Astrocyte of the spinal cord (primary cell): ENCODE results near the gene ATP6V0D1.

Experiments
- DNase-seq: peaks from one replicate; pipeline ENCODE4 v3.0.0; 2011; ENCODE audit warnings: low read depth, low spot score
- H3K4me3 ChIP-seq: 2 replicates; pipeline ENCODE4 v1.5.1; 2011; ENCODE audit warnings: low read depth, mild to moderate bottlenecking, low read length, moderate library complexity
- in situ Hi-C: cut with HindIII; loops from 2 replicates; pipeline ENCODE4 v1.10.0; 2017; ENCODE audit warnings: low sequenced_read_pairs
- TF ChIP-seq, protein P1 (sequence below): IDR thresholded peaks from 2 replicates; pipeline ENCODE4 v1.5.1; 2012; ENCODE audit warnings: low read depth, mild to moderate bottlenecking, low read length, inconsistent platforms

ATP6V0D1 gene

DNA sequence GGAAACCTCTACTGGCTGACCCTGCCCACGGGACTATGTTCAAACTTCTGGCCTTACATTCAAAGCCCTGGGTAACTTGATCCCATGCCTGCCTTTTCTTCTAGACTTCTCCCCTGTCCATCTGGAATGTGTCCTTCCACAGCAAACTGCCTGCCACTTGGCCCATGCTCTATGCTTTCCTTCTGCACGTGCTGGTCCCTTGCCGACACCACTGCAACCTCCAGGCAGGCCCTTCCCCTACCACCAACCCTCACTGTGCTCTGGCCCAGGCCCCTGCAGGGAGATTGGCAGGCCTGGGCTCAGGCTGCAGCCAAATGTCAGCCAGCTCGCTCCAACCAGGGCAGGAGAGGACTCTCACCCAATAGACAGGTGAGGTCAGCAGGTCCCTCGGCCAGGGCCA, 39.0 kb downstream of the ATP6V0D1 start:
- no peak for DNase-seq
- TF ChIP-seq, protein P1, sequence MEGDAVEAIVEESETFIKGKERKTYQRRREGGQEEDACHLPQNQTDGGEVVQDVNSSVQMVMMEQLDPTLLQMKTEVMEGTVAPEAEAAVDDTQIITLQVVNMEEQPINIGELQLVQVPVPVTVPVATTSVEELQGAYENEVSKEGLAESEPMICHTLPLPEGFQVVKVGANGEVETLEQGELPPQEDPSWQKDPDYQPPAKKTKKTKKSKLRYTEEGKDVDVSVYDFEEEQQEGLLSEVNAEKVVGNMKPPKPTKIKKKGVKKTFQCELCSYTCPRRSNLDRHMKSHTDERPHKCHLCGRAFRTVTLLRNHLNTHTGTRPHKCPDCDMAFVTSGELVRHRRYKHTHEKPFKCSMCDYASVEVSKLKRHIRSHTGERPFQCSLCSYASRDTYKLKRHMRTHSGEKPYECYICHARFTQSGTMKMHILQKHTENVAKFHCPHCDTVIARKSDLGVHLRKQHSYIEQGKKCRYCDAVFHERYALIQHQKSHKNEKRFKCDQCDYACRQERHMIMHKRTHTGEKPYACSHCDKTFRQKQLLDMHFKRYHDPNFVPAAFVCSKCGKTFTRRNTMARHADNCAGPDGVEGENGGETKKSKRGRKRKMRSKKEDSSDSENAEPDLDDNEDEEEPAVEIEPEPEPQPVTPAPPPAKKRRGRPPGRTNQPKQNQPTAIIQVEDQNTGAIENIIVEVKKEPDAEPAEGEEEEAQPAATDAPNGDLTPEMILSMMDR, result no peak
- no peak overlapping the region for H3K4me3 ChIP-seq
- in situ Hi-C loops, result no loop called here

DNA sequence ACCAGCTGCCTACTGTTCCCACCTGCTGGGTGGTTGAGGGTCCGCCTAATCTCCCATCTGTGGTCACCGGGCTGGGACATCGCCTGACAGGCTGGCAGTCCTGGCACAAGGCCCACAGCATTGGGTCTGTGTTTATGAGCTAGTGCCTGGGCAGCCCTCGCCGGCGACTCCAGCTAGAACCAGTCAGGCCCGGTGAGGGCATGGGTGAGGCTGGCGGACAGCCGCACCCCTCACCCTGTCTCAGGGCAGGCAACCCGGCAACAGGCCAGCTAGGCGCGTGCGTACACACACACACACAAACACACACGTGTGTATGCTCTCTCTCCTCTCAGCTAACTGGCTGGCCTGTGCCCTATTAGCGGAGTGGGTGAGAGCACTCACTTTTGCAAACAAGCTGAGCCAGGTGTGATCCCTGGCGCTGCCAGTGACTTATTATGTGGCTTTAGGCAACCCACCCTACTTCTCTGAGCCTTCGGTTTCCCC, 39.6 kb downstream of the ATP6V0D1 start:
- TF ChIP-seq, protein P1, result no peak
- DNase-seq, result no peak
- no peak overlapping the region for H3K4me3 ChIP-seq
- in situ Hi-C loops, result no loop called here

DNA sequence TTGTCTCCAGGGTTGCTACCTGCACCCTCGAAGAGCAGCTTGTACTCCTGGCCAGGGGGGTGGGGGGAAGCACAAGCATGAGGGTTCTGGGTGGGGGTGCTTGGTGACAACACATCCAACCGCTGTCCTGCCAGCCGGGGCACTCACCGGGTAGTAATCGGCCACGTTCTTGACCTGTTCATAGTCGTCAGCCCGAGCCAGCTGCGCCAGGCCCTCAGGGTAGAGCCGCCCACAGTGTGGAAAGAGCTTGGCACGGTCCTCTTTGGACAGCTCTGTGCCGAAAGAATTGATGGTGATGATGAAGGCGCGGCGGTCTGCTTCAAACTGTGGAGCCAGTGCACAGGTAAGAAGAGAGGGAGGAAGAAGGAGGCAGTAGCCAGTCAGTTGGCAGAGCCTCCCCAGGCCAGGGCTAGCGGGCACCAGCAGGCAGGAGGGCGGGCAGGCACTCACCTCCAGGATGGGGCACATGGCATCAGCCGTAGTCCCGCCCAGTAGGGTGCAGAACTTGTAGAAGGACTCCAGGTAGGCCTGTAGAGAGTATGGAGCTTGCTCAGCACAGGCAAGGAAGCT, 42.0 kb downstream of the ATP6V0D1 start:
- TF ChIP-seq, protein P1, result no peak
- in situ Hi-C loops, result no loop called here
- no peak overlapping the region for H3K4me3 ChIP-seq
- no peak for DNase-seq

DNA sequence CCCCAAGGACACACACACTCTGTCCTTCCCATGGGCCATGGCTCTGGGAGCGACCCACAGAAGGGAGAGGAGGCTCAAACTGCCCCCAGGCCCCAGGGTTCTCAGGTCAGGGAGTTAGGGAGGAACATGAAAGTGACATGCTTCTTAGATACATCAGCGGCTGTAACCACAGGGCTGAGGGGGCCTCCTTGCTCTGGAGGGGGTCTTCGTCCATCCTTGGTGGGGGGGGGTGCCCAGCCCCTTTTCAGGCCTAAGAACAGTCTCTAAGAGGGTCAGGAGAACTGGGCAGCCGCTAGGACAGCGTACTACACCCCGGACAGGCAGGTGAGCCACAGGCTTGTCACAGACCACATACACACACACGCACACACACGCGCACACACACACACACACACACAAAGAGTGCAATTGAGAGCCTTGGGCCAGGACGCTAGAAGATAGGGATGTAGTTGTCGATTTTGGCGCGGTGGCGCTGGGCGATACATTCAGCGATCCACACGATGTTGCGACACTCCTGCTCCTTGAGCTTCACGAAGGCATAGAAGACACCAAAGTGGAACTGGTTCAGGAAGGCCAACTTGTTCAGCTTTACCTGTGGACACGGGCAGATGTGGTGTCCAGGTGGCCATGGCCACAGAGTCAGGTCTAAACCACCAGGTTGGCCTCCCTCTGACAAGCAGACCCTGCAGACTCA, 42.7 kb downstream of the ATP6V0D1 start:
- DNase-seq, result no peak
- in situ Hi-C loops, result no loop called here
- no peak overlapping the region for H3K4me3 ChIP-seq
- TF ChIP-seq, protein P1, result no peak

DNA sequence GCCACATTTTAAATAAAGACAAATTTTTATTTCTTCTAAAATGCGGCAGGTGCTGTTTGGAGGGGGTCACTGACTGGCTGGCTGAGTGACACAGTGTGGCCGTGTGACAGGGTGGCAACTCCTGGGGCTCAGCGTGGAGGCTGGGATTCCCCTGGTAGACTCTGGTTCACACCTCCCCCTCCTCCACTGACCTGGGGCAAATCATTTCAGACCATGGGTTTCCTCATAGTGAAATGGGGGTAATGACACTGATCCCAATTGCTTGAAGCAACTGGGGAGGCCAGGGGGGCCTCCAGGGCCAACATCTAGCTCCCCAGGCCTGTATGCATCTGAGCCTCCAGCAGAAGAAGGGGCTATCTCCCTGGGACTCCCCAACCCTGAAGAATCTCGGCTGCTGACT, 43.4 kb downstream of the ATP6V0D1 start:
- TF ChIP-seq, protein P1, result no peak
- DNase-seq, result no peak
- in situ Hi-C loops, result no loop called here
- no peak overlapping the region for H3K4me3 ChIP-seq

DNA sequence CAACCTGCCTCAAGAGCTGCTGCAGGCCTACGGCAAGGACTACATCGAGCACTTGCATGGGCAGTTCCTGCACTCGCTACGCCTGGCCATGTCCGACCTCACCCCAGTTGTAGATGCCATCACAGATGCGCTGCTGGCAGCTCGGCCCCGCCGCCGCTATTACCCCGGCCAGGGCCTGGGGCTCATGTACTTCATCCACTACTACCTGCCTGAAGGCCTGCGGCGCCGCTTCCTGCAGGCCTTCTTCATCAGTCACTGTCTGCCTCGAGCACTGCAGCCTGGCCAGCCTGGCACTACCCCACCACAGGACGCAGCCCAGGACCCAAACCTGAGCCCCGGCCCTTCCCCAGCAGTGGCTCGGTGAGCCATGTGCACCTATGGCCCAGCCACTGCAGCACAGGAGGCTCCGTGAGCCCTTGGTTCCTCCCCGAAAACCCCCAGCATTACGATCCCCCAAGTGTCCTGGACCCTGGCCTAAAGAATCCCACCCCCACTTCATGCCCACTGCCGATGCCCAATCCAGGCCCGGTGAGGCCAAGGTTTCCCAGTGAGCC, 44.2 kb downstream of the ATP6V0D1 start:
- H3K4me3 ChIP-seq, result no peak overlapping the region
- no peak for DNase-seq
- TF ChIP-seq, protein P1, result no peak
- in situ Hi-C loops, result no loop called here
